NCI-H1436 treated with DMSO at 0.1 percent for 48 hours (cell line): Measurements from ENCODE around the gene PARD6B.

Source experiments
- DNase-seq: peaks from one replicate; lab custom pipeline; 2025; lab: John Stamatoyannopoulos, UW

Gene PARD6B

DNA sequence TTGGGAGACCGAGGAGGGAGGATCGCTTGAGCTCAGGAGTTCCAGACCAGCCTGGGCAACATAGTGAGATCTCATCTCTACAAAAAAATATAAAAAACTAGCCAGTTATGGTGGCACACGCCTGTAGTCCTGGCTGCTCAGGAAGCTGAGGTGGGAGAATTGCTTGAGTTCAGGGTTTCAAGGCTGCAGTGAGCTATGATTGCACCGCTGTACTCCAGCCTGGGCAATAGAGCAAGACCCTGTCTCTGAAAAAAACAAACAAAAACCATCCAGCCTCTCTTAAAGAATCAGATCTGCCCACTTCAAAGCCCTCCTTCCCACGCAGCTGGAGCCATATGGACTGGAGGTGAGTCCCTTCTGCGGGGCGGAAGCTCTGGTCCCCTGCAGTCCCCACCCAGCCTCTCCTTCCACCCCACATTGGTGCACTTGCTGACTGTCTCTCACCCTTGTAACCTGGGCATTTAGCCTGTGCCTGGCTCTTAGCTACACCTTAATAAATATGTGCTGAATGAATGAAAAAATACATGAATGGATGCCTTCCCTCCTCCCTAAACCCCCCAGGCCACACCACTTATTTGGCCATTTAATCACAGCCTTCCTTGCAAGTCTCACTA lies 7.2 kb upstream of the PARD6B start:
- no peak for DNase-seq

DNA sequence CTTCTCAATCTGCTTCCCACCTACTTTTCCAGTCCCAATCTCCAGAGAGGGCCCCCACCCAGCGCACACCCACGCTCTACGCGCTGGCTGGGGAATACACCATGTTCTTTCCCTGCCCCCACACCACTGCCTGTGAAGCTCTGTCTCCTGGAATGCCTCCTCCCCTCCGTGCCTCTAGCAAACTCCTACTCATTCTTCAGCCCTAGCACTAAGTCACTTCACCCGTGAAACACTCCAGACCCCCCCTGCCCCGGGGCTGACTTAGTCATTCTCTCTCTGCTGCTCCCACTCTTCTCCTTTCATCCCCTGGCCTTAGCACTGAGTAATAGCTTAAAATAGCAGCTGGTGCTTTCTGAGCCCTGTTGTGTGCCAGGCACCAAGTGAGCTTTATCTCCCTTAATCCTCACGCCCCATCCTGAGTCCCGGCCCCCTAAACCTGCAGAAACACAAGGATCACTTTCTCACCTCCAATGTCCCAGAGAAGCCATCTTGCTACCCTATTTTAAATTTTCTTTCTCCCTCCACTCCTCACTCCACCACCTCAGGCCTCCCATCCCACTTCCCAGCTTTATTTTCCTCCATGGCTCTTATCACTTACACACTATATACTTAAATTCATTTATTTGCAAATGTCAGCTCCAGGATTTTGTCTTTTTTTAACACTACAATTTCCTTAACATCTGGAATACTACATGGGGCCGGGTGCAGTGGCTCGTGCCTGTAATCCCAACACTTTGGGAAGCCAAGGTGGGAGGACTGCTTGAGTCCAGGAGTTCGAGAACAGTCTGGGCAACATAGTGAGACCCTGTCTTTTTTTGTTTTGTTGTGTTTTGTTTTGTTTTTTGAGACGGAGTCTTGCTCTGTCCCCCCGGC lies 6.3 kb upstream of the PARD6B start:
- DNase-seq, result no peak

DNA sequence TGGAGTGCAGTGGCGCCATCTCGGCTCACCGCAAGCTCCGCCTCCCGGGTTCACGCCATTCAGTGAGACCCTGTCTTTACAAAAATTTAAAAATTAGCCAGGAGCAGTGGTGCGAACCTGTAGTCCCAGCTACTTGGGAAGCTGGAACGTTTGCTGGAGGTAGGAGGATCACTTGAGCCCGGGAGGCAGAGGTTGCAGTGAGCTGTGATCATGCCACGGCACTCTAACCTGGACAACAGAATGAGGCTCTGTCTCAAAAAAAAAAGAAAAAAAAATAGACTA lies 5.7 kb upstream of the PARD6B start:
- DNase-seq, result no peak

DNA sequence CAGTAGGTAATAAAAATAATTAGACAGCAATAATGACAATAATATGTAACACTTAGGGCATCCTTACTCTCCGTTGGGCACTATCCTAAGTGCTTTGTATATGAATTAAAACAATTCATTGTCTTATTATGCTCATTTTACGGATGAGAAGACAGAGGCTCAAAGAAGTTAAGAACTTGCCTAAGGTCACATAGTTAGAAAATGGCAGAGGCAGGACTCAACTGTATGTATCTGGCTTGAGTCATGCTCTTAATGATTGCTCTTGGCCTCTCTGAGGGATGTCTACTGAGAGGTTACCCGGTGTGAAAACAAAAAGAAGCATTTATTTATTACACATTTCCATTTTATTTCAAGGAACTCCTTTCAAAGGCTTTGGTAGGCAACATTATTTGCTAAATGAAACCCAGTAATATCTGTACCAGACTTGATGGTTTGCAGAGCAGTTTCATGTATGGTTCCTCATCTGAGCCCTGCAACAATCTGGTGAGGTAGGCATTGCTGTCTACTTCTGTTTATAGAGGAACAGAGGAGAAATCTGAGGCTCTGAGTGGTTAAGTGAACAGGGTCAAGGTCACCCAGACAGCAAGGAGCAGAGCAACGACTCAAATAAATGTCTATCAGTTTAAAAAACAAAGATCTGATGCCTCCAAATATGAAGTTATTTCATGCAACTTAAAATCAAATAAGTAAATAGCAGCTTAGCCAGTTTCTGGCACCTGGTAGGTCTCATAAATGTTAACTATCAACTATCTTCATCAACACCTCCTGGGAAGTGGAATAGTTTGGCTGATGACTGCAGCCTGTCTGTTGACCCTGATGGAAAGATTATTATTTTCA lies 4.2 kb upstream of the PARD6B start:
- no peak for DNase-seq

DNA sequence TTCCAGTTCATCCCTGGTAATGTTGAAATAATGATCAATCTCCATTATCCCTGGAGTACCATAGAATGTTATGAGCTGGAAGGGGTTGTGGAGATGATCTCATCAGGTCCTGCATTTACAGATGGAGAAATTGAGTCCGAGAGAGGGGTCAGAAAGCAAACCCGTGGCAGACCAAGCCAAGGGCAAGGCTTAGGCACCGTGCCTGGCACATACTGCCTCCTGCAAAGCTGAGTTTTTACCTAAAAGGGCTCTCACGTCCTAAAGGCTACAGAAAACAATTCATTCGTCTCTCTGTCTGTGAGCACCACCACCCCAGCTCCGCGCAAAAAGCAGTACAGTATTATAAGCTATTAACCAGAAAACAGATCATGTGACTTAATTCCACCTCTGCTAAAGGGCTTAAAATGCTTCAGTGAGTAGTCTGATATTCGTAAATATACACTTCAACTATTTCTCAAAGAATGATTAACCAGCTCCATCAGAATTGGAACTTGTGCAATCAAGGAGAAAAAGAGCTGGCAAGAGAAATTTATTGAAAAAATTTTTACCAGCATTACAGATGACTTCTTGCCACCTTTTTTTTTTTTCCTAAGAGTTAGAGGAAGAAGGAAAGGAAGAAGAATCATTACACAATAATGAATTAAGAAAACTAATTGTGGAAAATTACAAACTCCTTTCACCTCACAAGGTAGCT lies 3.4 kb upstream of the PARD6B start:
- no peak for DNase-seq

DNA sequence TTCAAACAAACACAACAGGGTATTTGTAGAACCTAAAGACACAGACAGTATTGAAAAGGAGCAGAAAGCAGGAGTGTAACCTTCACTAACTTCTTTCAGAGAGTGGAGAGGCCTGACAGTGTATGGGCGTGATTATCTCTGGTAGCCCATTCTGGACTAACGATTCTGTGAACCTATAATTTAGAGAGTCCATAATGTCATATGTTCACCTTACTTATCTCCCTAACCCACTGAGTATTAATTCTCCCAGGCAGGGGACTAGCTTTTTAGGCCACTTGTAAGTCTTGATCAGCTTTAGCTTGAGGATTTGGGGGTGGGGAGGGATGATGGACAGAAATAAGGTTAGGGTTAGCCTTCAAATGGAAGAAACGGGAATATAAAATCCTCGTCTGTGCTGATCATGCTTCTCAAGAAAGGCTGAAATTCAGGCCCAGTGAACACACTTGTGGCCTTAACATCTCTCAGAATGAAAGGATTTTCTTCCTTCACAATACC lies 2.8 kb upstream of the PARD6B start:
- DNase-seq, result no peak

DNA sequence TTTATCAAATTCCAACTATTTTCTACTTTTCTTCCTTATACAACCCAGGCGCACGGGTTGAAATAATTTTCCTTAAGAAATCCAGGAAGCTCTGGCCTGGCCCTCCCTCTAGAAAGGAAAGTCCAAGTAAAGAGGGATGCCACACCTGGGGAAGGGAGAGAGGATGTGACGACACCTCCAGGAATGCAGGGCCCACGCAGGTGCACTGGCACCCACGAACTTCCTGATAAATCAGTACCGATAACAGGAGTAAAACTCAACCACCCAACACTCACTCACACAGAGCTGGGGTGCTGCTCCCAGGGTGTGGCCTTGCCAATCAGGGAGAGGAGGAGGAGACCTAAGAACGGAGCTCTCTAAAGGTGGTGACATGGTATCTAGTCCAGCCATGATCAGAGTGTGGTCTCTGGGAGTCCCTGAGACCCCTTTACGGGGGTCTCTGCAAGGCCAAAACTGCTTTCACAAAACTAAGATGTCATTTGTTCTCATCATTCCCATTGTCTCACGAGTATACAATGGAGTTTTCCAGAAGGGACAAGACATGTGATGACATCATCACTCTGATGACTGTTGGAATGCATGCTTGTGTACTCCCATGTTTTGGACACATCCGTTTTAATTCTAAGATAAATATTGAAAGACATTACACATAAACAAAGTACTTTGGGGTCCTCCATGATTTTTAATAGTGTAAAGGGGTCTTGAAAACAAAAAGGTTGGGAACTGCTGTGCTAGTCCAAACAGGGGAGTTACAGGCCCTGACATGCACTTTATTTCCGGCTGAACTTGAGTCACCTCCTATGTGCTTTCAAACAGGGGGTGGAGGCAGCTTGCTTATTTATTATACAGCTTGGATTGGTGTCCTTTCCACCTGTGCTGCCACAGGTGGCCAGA lies 2.2 kb upstream of the PARD6B start:
- DNase-seq, result no peak

DNA sequence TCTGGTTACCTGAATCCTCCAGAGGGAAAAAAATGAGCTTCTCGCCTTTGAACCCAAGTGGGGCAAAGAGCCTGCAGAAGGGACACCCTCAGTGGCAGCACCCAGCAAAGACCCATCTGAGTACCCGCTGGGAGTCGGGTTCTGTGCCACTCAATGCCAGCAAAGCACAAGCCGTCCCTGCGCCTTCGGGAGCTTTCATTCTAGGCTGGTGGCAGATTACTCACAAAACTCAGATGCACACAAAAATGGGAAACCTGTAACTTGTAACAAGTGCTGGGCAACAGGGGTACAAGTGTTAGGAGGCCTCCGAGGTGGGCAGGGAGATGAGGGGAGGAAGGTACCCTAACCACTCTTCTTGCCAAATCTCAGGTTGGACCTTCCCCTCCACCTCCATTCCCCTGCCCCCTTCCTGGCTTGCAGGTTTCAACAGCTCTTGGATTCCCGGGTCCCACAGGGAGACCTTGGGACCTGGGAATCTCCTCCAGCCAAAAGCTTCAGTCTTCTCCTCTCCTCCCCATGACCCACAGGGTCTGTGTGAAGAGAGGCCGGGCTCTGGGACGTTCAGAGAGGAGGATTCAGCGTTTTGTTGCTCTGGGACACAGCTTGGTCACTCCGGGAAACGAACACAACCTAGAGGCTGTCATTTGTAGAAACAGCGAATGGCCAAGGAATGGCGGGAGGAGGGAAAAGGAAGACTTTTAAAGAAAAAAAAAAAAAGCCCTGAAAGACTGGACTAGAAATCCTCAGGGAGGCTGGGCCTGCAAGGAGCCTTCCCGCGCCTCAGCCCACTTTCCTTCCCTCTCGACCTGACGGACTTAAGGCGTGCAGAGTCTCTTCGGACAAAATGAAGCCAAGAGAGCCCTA lies 1.2 kb upstream of the PARD6B start:
- no peak for DNase-seq

DNA sequence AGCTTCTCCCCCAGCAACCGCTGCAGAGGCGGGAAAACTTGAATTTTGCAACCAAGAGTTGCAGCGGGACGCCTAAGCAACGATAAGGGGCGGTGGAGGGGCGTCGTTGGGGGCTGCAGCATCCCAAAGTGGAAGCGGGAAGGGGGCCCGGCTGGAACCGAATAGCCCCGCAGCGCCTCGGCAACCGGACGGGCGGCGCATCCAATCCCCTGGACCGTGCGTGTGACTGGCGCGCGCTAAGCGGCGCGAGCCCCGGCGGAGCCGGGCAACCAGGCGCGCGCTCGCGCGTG lies 670 bp upstream of the PARD6B start:
- no peak for DNase-seq

DNA sequence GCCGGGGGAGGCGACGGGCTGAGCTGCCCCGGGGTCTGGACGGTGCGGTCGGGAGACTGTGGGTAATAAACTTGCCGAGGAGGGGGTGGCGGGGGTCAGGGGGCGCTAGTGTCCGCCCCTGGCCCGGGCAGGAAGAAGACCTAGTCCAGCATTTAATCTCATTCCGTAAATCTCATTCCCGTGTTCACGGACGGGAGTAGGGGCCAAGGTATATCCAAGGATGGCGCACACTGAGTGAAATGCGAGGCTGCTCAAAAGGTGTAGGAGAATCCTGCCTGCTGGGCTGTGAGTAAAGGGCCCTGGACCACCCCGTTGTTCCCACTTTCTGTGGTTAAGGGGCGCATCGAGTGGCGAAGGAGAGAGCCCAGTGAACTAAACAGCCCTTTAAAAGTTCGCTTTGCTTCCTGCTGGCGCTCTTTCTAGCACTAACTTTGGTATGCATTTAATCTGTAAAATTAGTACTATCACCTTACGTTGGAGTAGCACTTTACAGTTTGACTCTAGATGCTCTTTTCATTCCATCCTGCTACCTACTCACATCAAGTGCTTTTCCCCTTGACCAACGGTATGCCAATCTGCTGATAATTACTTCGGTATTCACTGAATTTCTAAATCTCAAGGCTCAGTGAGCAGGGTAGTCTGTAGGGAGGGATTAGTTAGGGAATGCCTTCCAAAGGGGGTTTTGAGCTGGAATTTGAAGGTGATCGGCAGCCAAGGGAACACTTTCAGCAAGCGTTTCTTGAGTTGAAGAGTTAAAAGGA lies 730 bp downstream of the PARD6B start:
- no peak for DNase-seq

DNA sequence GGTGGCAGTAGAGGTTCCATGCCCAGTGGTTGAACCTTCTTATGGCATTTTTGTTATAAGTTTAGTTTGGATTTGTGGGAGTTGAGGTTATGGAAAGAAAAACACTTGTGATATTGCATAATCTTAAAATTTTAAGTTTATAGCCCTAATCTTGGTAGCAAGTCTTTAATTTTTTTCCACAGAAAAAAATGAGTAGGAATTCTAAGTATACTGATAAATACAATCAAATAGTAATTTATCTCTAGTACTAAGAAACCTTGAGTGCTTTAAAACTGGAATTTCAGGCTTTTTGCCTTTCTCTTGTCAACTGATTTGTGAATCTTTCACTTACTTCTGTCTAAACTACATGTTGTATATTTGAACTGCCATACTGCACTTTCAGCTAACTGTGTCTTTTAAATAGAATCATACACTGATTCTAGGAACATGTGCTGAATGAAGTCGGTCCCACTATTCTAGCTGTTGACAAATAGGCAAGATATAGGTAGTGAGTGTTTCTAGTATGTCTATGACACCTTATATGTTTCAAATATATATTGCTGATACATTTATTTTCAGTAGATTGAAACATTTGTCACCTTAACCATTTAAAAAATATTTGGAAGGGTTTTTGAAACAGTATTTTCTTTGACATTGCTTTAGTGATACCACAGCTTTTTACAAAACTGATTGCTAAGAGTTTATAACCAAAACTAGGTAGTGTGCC lies 2.4 kb downstream of the PARD6B start:
- no peak for DNase-seq

DNA sequence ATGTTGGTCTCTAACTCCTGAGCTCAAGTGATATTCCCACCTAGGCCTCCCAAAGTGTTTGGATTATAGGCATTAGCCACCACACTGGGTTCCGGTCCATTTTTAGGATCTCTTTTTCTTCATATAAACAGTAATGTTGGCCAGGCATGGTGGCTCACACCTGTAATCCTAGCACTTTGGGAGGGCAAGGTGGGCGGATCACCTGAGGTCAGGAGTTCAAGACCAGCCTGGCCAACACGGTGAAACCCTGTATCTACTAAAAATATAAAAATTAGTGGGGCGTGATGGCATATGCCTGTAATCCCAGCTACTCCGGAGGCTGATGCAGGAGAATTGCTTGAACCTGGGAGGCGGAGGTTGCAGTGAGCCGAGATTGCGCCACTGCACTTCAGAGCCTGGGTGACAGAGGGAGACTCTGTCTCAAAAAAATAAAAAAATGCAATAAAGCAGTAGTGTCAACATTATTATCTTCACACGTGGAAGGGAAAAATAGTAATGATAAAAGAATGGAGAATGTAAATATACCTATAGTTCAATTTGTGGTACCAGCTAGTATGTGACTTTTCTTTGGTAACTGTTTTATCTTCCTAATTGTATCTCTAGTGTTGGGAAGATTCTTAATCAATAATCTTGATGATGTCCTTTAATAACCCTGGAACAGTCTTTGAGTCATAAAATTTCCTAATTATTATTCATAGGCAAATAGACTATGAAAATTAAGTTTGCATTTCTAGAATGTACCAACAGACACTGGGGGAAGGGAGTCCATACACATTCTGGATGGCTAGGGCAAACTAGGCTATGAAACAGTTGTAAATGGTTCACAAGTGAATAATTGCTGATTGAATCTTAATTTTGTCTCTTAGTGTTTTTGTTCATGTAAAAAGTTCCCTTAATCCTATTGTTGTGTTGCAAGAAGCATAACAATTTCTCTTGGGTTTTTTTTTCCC lies 3.6 kb downstream of the PARD6B start:
- DNase-seq, result no peak

DNA sequence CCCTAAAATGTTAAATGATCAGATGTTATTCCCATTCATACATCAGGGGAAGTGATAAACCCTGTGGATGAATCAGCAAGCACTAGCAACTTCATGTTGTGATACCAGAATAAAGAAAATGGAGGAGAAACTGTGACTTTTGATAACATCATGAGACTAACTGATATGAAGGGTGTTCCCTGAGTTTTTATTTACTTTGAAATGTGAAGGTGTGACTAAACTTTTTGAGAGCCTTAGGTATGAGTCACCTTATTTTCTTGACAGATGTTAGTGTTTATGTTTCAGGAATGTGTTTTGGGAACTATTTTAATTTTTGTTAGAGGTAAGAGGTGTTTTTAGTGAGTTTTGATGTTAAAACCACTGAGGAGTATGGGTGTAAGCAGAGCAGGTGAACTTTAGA lies 4.4 kb downstream of the PARD6B start:
- no peak for DNase-seq

DNA sequence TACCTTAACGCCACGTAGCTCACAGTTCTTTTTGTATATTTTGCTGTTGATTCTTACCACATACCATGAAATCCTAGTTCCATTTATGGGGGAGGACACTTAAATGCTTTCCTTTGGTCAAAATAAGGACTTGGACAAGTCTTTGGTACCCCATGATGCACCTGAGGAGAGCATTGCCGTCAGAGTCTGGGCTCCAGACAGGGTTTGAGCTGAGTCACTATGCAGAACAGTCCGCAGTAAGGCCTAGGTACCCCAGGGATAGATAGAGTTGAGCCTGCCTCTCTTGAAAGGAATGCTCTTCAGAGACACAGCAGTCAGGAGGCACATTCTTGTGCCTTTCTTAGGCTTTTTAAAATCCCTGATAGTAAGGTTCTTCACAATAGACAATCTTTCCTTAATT lies 6.0 kb downstream of the PARD6B start:
- DNase-seq, result no peak

DNA sequence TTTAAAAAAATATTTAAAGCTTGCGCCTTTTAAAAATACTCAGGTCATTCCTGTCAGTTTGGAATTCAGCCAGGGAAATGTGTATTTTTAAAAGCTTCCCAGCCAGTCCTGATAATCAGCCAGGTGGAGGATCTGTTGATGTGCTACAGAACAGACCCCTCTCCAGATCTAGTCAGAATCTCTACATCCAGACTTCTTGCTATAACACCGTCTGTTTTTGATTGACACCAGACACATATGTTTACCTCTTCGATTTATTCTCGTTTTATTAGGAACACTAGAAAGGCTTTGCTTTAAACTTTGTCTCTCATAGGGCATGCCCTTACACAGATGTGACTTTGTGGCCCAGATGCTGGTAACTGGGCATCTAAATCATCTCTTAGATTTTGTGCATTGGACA lies 11.7 kb downstream of the PARD6B start:
- no peak for DNase-seq

DNA sequence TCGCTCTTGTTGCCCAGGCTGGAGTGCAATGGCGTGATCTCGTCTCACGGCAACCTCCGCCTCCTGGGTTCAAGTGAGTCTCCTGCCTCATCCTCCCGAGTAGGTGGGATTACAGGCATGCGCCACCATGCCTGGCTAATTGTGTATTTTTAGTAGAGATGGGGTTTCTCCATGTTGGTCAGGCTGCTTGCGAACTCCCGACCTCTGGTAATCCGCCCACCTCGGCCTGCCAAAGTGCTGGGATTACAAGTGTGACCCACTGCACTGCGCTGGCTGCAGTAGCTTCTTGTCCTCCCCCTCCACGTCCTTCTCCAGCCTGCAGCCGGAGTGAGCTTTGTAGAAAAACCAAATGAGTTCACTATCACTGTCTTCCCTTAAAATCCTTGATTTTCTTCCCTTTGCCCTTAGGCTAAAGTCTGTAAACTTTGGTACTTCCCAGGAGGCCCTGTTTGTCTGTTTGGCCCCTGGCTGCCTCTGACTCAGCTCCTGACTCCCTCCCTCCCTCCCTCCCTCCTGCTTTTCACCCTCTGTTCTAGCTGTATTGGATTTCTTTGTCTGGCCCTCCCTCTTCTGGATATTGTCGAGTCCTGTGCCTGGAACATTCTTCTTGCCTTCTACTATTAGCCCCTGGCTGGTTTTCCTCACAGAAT lies 12.9 kb downstream of the PARD6B start:
- no peak for DNase-seq

DNA sequence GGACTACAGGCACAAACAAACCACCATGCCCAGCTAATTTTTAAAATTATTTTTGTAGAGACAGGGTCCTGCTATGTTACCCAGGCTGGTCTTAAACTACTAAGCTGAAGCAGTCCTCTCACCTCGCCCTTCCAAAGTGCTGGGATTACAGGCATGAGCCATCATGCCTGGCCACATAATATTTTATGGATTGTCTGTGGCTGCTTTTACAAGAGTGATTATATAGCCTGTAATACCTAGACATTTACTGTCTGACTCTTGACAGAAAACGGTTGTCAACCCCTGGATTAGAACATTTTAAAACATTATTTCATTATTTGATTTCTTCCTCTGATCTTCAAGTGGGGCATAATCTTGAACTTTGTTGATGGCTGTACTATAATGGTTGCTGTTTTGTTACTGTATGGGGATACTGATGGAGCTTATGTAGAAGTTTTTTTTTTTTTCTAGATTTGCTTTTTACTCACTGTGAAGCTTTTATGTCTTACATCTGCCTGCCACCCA lies 14.3 kb downstream of the PARD6B start:
- no peak for DNase-seq
